ENCODE results near the gene PEX13. TPM values are rescaled to one million over a fixed set of nuclear protein-coding genes. Genes with fewer than 3 reads are reported as not detected.

Gene PEX13
- total RNA-seq, 1 experiment from 2014 or later = 19.8 TPM

GRCh38 chr2:61057562-61057961, 40.0 kb downstream of the PEX13 start:
- no peak overlapping the region for H3K4me3 ChIP-seq (replicated peaks in 1 of 2; ENCODE audit: low read depth in 1 of 2, low read length in 2 of 2)
- no peaks in the 10 kb centered on the region for H3K36me3 ChIP-seq (ENCODE audit: control insufficient read depth in 1 of 2, insufficient read depth in 2 of 2, low read length in 2 of 2)
- no peak overlapping the region for H3K9ac ChIP-seq (ENCODE audit: low read length)
- TF ChIP-seq POLR2A (IDR thresholded peaks at IDR 0.05; ENCODE audit: borderline replicate concordance, extremely low read depth, insufficient read depth, insufficient read length) = no peak
- no peak for TF ChIP-seq EZH2 (IDR thresholded peaks at IDR 0.05)
- TF ChIP-seq FOSL1 (IDR thresholded peaks at IDR 0.05; ENCODE audit: low read depth) = no peak
- no peak for TF ChIP-seq POLR2AphosphoS5 (IDR thresholded peaks at IDR 0.05; ENCODE audit: low read depth, low read length)
- no peak for TF ChIP-seq JUND (IDR thresholded peaks at IDR 0.05)
- no peak for TF ChIP-seq ELF1 (IDR thresholded peaks at IDR 0.05; ENCODE audit: borderline replicate concordance, low read depth)
- TF ChIP-seq CBX3 (IDR thresholded peaks at IDR 0.05; ENCODE audit: low read depth) = no peak
- TF ChIP-seq TCF7L2 (IDR thresholded peaks at IDR 0.05; ENCODE audit: borderline replicate concordance, extremely low read depth, insufficient read depth, insufficient read length) = no peak
- no TSS peak for BruUV-seq (replicated peaks)
- ATAC-seq (peak; percentile 40; the same call in 1 of the 2 replicates), DNase-seq (ENCODE audit: low read depth, low spot score) (no peak)
- H3K4me1 ChIP-seq (ENCODE audit: control insufficient read depth in 1 of 2, insufficient read depth in 2 of 2, low read length in 2 of 2) = no peaks in the 10 kb centered on the region
- no peaks in the 10 kb centered on the region for H3K79me2 ChIP-seq (ENCODE audit: insufficient read depth, low read length)
- H3K9me2 ChIP-seq (ENCODE audit: insufficient read depth) = no peaks in the 10 kb centered on the region
- no peaks in the 10 kb centered on the region for H4K20me1 ChIP-seq (ENCODE audit: insufficient read depth)
- intact Hi-C loops (cut with micrococcal nuclease) = no loop called here
- H3K4me2 ChIP-seq (ENCODE audit: low read length) = no peak overlapping the region
- H3K27me3 ChIP-seq (ENCODE audit: insufficient read depth, low read length) = no peaks in the 10 kb centered on the region
- ChIA-PET CTCF (no interaction called here), RAD21 (ENCODE audit: low non-redundant PET in 1 of 2, low total read pairs in 2 of 2, uncharacterized antibody in 2 of 2, unreplicated experiment in 2 of 2) (no interaction called here), POLR2A (no interaction called here)
- no peak overlapping the region for H3K27ac ChIP-seq (ENCODE audit: low read depth, low read length)
- H3K9me3 ChIP-seq (ENCODE audit: control insufficient read depth in 1 of 2, insufficient read depth in 1 of 2, low read depth in 1 of 2, low read length in 2 of 2) = no peaks in the 10 kb centered on the region
- no peak overlapping the region for H2AFZ ChIP-seq (ENCODE audit: low read depth, low read length, poor library complexity, severe bottlenecking)

GRCh38 chr2:61059382-61059781, 41.9 kb downstream of the PEX13 start:
- Histone ChIP-seq H3K79me2 (ENCODE audit: insufficient read depth, low read length) (no peaks in the 10 kb centered on the region), H3K4me2 (ENCODE audit: low read length) (no peak overlapping the region), H3K27ac (ENCODE audit: low read depth, low read length) (no peak overlapping the region), H3K9me3 (ENCODE audit: control insufficient read depth in 1 of 2, insufficient read depth in 1 of 2, low read depth in 1 of 2, low read length in 2 of 2) (no peaks in the 10 kb centered on the region), H3K4me1 (ENCODE audit: control insufficient read depth in 1 of 2, insufficient read depth in 2 of 2, low read length in 2 of 2) (no peaks in the 10 kb centered on the region), H4K20me1 (ENCODE audit: insufficient read depth) (no peaks in the 10 kb centered on the region), H3K9me2 (ENCODE audit: insufficient read depth) (no peaks in the 10 kb centered on the region), H2AFZ (ENCODE audit: low read depth, low read length, poor library complexity, severe bottlenecking) (no peak overlapping the region), H3K4me3 (replicated peaks in 1 of 2; ENCODE audit: low read depth in 1 of 2, low read length in 2 of 2) (no peak overlapping the region), H3K36me3 (ENCODE audit: control insufficient read depth in 1 of 2, insufficient read depth in 2 of 2, low read length in 2 of 2) (no peaks in the 10 kb centered on the region), H3K9ac (ENCODE audit: low read length) (no peak overlapping the region), H3K27me3 (ENCODE audit: insufficient read depth, low read length) (no peaks in the 10 kb centered on the region)
- no TSS peak for BruUV-seq (replicated peaks)
- intact Hi-C loops (cut with micrococcal nuclease) = no loop called here
- DNase-seq (ENCODE audit: low read depth, low spot score) (no peak), ATAC-seq (no peak)
- CTCF ChIA-PET = no interaction called here
- TF ChIP-seq EZH2phosphoT487 (IDR thresholded peaks at IDR 0.05; ENCODE audit: borderline replicate concordance) (no peak), FOSL1 (IDR thresholded peaks at IDR 0.05; ENCODE audit: low read depth) (no peak), ELF1 (IDR thresholded peaks at IDR 0.05; ENCODE audit: borderline replicate concordance, low read depth) (no peak), EZH2 (IDR thresholded peaks at IDR 0.05) (no peak), MAX (IDR thresholded peaks at IDR 0.05) (no peak), ZBTB33 (IDR thresholded peaks at IDR 0.05; ENCODE audit: extremely low read depth, insufficient replicate concordance, low read length) (no peak), RAD21 (IDR thresholded peaks at IDR 0.05; ENCODE audit: low read depth) (no peak), POLR2AphosphoS5 (IDR thresholded peaks at IDR 0.05; ENCODE audit: low read depth, low read length) (no peak), POLR2A (IDR thresholded peaks at IDR 0.05; ENCODE audit: borderline replicate concordance, extremely low read depth, insufficient read depth, insufficient read length) (no peak), ZFX (IDR thresholded peaks at IDR 0.05) (no peak)
- RAD21 ChIA-PET (ENCODE audit: low non-redundant PET in 1 of 2, low total read pairs in 2 of 2, uncharacterized antibody in 2 of 2, unreplicated experiment in 2 of 2) = no interaction called here
- POLR2A ChIA-PET = no interaction called here

All from HCT116 (cell line).